HCEC 1CT (cell line): ENCODE results near the gene FAM83D.
A peak's percentile ranks its signal among the peaks of the same experiment; 100 is the strongest.
"Not testable (repeated sequence)": the region's sequence is repeated elsewhere in the genome, so short reads cannot be mapped to it uniquely, and the experiment has no call there.

ENCODE experiments used
- DNase-seq: peaks from one replicate; pipeline ENCODE4 v3.0.0-alpha.2; 2017

Gene FAM83D

DNA sequence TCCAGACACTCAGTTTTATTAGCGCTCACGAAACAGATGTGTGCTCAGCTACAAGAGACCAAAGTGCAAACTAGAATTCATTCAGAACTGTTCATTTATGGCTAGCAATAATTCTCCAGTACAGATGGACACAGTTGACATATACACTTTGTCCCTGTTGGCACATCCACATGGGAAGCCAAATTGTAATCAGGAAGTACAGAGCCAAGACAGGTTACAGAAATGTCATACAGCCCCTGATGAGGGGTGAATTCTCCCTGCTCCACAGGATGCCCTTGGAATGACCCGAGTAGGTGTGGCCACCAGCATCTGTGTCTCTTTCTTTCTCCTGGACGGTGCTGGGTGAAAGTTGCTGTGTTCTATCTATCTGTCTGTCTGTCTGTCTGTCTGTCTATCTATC, 43.5 kb downstream of the FAM83D start:
- peak; percentile 38 for DNase-seq

DNA sequence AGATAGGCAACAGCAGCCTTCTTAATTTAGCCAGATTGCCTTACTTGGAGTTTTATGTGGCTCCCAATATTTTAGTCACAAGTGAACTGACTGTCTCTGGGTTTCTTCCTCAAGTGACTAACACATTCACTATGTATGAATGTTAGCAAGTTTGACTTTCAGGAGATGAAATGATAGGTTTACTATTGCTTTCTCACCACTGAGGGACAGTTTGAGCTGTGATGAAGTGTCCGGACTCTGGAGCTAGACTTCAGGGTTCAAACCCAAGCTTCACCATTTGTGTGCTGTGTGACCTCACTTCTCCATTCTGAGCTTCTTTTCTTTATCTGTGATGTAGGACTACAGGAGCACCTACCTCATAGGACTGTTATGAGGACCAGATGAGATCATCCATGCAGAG, 44.1 kb downstream of the FAM83D start:
- peak; percentile 95 for DNase-seq

GRCh38 chr20:38973107-38973506, 46.9 kb downstream of the FAM83D start:
- DNase-seq, result peak; percentile 13

- peak; percentile 87 for DNase-seq
Observed at GRCh38 chr20:38973645-38974044, 47.4 kb downstream of the FAM83D start.

- DNase-seq, result no peak
Observed at GRCh38 chr20:38975539-38976120, 49.4 kb downstream of the FAM83D start.

- no peak for DNase-seq
Observed at GRCh38 chr20:38979434-38979833, 53.2 kb downstream of the FAM83D start.

DNA sequence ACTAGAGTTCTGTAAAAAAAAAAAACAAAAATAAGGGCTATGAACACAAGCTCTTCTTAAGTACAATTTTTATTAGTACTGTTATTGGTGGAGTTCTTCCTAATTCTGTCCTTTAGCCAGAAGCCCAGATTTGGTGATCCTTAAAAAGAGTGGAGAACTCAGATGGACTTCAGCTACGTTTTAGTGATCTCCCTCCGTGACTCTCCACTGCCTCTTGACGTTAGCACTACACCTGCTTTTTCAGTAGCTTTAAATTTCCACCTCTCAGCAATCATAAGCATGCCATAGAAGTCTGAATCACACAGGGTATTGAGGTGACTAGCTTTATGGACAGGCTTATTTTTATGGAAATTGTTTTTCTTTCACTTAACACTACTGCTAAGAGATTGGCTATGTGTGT, 53.6 kb downstream of the FAM83D start:
- DNase-seq, result no peak

DNA sequence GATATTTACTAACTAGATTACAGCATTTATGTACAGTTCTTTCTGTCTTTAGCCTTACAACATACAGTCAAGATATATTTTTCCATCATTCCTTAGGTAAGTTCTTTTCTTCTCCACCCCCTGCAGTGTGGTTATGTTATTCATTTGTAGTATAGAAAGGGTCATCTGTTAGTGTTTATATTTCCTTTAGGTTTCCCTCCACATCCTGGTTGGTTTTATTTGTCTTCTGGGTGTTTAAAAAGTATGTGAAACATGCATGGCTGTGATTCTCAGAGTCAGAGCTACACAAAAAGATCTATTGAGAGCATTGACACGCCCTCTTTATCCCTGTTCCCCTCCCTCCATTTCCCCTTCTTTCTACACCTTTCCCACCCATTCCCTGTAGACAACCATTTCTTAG, 56.1 kb downstream of the FAM83D start:
- peak; percentile 24 for DNase-seq

DNA sequence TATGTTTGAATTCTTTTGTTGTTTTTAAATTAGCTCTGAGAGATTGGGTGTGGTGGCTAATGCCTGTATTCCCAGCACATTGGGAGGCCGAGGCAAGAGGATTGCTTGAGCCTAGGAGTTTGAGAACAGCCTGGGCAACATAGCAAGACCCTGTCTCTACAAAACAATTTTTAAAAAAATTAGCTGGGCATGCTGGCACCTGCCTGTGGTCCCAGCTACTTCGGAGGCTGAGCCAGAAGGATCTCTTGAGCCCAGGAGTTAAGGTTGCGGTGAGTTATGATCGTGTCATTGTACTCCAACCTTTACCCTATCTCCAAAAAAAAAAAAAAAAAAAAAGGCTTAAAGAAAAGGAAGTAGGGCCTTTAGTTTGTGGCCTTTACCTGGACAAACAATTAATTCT, 58.8 kb downstream of the FAM83D start:
- peak; percentile 9 for DNase-seq

DNA sequence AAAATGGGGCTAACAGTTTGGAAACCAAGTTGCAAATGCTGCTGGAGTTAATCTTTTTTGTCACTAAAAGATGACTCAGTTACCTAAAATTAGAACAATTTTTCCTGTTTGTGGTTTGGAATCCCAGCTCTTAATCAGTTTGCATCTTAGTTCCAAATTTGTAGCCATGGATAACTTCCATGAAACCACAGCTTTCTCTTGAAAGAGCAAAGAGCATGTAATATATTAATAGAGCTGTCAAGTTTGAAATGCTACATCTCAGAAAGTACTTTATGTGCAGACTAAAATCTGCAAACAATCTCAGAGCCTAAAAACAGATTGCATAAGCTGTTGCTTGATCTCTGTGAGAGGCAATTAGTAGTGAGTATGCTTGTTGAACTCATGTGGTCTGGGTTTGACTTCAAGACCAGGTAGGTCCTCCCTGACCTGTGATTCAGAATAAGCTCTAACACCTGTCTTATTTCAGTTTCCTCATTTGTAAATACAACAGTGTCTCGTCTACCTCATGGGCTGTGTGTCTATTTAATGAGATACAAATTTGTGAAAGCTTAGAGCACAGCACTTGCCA, 59.5 kb downstream of the FAM83D start:
- DNase-seq, result peak; percentile 91

DNA sequence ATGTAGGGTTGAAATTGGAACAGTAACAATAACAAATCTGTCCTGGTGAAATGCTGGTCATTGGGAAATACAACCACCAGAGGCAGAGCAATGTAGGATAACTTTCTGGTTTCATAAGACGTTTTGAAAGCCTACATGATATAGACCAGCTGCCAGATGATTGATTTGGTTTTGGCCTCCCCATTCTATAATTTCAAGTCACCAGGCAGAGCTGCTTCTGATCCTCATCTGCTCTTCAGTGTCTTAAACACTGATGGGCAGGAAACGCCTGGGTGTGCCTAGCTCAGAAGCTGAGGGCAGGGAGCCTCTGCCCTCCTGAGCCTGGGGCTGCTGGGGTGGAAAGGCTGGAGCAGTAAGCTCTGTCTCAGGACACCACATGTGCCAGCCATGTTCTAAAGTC, 60.4 kb downstream of the FAM83D start:
- peak; percentile 51 for DNase-seq

GRCh38 chr20:38987777-38988176, 61.6 kb downstream of the FAM83D start:
- DNase-seq, result no peak

- no peak for DNase-seq
Observed at GRCh38 chr20:38990728-38991127, 64.5 kb downstream of the FAM83D start.

DNA sequence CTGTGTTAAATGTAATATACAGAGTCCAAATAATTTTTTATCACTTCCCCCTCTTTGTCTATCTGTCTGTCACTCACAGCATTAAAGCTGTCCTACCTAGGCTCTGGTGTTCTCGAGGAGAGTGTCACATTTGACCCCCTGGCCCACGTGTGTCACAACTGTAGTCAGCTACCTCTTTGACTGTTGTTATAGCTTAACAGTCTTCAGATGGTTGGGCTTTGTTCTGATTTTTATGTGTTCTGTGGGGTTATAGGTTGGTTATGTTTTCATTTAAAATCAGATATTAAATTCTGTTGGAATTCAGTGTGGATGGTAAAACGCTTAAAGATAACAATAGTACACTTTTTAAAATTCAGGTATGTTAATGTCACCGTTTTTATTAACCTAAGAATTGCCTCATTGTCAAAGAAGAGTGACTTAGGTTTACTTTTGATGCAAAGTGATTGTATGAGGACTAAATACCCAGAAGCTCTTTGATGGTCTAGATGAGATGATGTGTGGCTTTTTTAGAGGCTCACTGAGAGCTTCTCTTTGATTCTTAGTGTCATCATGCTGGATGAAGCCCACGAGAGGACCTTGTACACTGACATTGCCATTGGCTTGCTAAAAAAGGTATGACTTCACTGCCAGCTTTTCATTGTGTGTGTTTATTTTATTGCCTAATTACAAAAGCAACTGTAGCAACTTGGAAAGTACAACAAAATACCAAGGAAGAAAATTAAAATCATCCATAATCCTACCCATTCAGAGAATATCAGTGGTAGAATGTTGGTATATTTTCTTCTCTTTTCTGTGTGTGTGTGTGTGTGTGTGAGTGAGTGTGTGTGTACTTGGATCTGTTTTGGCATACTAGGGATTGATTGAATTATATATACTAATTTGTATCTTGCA, 65.8 kb downstream of the FAM83D start:
- no peak for DNase-seq

GRCh38 chr20:38995536-38996044, 69.4 kb downstream of the FAM83D start:
- DNase-seq, result no peak

GRCh38 chr20:38996866-38997265, 70.6 kb downstream of the FAM83D start:
- not testable (repeated sequence) for DNase-seq

DNA sequence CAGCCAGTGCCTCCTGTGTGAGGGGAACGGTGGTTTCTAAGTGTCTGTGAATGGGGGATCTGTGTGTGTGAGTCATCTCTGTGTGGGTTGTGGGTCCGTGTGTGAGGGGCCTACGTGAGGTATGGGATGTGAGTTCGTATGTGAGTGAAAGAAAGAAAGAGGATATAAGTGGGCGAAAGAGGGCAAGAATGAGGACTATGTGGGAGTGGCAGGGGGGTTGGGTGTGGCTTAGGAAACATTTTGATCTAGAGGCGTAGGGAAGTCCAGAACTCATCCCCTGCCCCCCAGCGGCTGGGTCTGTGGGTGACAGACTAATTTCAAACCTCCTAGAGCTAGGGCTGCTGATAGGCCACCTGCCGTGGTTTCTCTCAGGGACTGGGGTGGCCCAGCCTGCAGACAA, 71.4 kb downstream of the FAM83D start:
- DNase-seq, result no peak

DNA sequence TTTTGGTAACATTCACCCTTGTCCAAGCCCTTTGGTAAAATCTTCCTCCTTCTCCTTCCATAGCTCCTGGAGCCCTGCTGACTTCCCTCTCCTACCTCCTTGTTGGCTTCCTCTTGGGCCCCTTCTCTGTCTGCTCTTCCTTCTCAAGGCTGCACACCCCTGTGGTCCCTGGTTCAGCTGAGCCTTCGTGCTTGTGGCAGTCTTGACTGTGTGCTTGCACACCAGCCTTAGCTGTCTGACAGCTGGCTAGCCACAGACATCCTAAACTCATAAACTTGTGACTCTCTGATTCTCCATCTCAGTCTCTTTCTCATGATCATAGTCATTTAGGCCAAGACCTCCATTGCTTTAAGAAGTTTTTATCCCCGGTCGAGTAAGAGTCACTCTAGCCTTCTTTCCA, 73.0 kb downstream of the FAM83D start:
- DNase-seq, result no peak

DNA sequence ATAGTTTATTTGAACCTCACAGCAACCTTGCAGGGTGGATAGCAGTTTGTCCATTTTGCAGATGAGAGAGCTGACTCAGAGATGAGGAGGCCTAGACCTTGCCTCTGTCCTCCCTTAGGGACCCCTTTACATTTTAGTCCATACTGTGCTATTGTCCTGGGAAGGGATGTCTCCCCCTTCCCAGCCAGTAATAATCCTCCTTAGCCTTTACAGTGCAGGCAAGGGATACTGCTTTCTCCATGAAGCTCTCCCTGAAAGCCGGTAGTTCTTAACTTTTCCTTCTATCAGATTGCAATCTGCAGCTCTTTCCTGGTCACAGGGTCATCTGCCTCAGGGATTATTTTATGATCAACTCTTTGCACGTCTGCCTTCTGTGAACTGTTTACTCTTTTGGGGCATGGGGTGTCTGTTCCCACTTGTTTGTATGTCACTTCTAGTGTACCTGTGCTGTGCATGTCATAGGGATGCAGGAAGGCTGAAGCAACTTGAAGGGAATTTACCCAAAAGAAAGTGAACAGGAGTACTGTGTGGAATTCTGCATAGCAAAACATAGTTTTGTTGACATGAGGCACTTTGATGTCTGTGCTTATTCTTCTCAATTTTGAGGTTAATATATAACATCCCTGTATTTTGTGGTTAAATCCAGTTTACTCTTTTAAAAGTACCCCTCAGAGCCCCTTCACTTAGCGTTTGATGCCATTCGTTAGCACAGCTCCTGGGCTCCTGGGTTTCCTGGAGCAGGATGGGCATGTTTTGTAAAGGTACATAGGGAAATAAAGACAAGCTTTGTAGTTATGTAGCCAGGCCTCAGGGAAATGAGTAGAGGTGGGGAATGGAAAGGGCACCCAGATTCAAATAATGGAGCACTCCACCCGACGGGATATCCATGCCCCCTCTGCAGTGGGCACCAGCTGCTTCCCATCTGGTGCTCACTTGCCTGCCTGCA, 74.0 kb downstream of the FAM83D start:
- DNase-seq, result no peak
